SH-SY5Y (cell line): ENCODE measurements around the gene TMEM74B.

Experiments
- GATA2 ChIP-seq: IDR thresholded peaks from 2 replicates; pipeline ENCODE4 v1.6.1; 2011; ENCODE audit warnings: mild to moderate bottlenecking, low read depth, low read length
- GATA3 ChIP-seq: IDR thresholded peaks from 2 replicates; pipeline ENCODE4 v1.6.1; 2011; ENCODE audit warnings: low read depth, mild to moderate bottlenecking, low read length, moderate library complexity

GRCh38 chr20:1204576-1204975 is 19.8 kb upstream of the TMEM74B start:
- TF ChIP-seq GATA2 (no peak), GATA3 (no peak)
